D721Med (cell line): ENCODE results near the gene PTTG1IP.

Experiments
- DNase-seq: peaks from one replicate; pipeline ENCODE4 v3.0.0; 2011; ENCODE audit warnings: low spot score; ENCODE audit not compliant: insufficient read length
- FAIRE-seq: peaks from 2 replicates; lab custom pipeline; 2011; peaks lifted over from hg19 to GRCh38; lab: Jason Lieb, UNC
- CTCF ChIP-seq: IDR thresholded peaks from 2 replicates; pipeline ENCODE4 v1.5.1; 2012; ENCODE audit warnings: mild to moderate bottlenecking, control low read depth; ENCODE audit not compliant: insufficient read depth; ENCODE audit errors: missing control alignments

Gene PTTG1IP

DNA sequence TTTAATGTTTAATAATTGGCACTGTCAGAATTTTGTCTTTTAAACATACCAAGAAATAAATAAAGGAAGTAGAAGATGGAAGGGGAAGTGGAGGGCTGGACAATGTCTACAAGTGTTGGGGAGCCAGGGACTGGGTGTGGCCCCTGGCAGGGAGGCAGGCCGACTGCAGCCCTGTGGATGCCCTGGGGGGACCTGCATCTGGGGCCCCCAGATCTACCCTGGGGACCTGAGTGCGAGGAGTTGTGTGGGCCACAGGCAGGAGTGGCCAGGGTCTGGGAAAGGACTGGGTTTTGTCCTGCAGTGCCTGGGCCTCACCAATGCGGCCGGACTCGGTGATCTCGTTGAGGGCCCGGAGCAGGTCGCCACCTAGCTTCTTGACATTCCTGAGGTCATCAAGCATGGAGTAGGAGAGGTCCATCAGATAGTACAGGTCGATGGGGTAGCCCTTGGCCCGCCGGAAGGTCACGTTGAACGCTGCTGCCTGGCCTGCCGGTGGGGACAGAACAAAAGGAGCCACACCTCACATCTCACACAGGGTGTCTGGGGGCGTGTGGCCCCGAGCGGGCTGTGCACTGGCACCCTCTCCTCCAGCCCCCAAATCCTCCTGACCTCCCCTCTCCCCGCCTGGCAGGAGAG, 29.7 kb upstream of the PTTG1IP start:
- no peak for TF ChIP-seq CTCF
- DNase-seq (no peak), FAIRE-seq (no peak)

DNA sequence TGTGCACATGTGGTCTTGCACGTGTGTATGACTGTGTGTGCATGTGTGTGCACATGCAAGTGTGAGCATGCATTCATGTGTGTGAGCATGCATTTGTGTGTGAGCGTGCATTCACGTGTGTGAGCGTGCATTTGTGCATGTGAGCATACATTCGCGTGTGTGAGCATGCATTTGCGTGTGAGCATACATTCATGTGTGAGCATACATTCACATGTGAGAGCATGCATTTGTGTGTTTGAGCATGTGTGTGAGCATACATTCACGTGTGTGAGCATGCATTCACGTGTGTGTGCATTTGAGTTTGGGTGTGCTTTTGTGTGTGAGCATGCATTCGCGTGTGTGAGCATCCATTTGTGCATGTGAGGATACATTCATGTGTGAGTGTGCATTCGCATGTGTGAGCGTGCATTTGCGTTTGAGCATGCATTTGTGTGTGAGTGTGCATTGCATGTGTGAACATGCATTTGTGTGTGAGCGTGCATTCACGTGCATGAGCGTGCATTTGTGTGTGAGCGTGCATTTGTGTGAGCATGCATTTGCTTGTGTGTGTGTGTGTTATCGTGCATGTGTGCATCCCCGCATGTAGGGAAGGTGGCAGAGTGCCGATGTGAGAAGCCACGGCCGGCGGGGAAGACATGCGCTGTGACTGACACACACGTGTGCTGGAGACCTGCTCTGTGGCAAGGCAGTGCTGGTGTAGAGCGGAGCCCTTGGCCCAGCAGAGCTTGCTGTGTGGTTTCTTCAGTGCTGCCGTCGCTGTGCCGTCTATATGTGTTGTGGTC, 29.0 kb upstream of the PTTG1IP start:
- no peak for FAIRE-seq

GRCh38 chr21:44901391-44902074, 28.0 kb upstream of the PTTG1IP start:
- TF ChIP-seq CTCF: no peak
- DNase-seq (no peak), FAIRE-seq (no peak)

More for the DNA sequence above, 29.0 kb upstream of the PTTG1IP start:
- no peak for DNase-seq
- no peak for TF ChIP-seq CTCF

GRCh38 chr21:44900559-44901251, 27.2 kb upstream of the PTTG1IP start:
- DNase-seq (no peak), FAIRE-seq (no peak)
- no peak for TF ChIP-seq CTCF

GRCh38 chr21:44899768-44900558, 26.5 kb upstream of the PTTG1IP start:
- no peak for DNase-seq
- FAIRE-seq: no peak
- no peak for TF ChIP-seq CTCF
